Tibial nerve (tissue), 4 donors: ENCODE data around the gene SLC36A3. TPM values are rescaled to one million over a fixed set of nuclear protein-coding genes. Genes with fewer than 3 reads are reported as not detected.

Experiments
- DNase-seq, 2 donors: peaks; one replicate each; pipeline ENCODE4 v3.0.0-alpha.2; 2019; ENCODE audit warnings: low spot score in 2 of 2
- H3K27ac ChIP-seq, 4 donors: fragments of 200-600 bp; sonication (generic) in 3 of 4; one replicate each; pipeline ENCODE4 v1.5.1; 2017 to 2019; ENCODE audit warnings: mild to moderate bottlenecking in 1 of 4
- H3K27me3 ChIP-seq, 2 donors: fragments of 200-600 bp; sonication (generic) in 1 of 2; one replicate each; pipeline versions ENCODE4 v1.5.1 to v1.6.0; 2017 to 2019
- H3K36me3 ChIP-seq, 3 donors: fragments of 200-600 bp; sonication (generic); one replicate each; pipeline ENCODE4 v1.5.1; 2018 to 2019
- H3K4me1 ChIP-seq, 4 donors: fragments of 200-600 bp; sonication (generic) in 3 of 4; one replicate each; pipeline ENCODE4 v1.5.1; 2017 to 2019
- H3K4me3 ChIP-seq, 4 donors: fragments of 200-600 bp; sonication (generic) in 3 of 4; one replicate each; pipeline ENCODE4 v1.5.1; 2017 to 2019; ENCODE audit warnings: mild to moderate bottlenecking in 1 of 4, moderate library complexity in 1 of 4
- H3K9me3 ChIP-seq, 4 donors: fragments of 200-600 bp; sonication (generic) in 3 of 4; one replicate each; pipeline ENCODE4 v1.5.1; 2017 to 2019
- EP300 ChIP-seq, 2 donors: sonication (generic); formaldehyde crosslinking; IDR thresholded peaks; one replicate each; pipeline ENCODE4 v1.6.1; 2017; ENCODE audit warnings: antibody characterized with exemption in 2 of 2, mild to moderate bottlenecking in 1 of 2
- POLR2A ChIP-seq, 2 donors: fragments of 450-650 bp; IDR thresholded peaks; one replicate each; pipeline ENCODE4 v1.6.1; 2017; ENCODE audit warnings: antibody characterized with exemption in 2 of 2, mild to moderate bottlenecking in 2 of 2, moderate library complexity in 2 of 2
- WGBS, 2 donors: methylation state at CpG; one replicate each; pipeline ENCODE4 v1.1.5; 2018; 5-methylcytosine and 5-hydroxymethylcytosine counted together
- total RNA-seq, 4 donors: library from RNA; depleted of rRNA; stranded (reverse); fragments of >200 nt; gene quantifications; one replicate each; pipeline ENCODE4 v1.1.0, GENCODE V29; 2016
- TF ChIP-seq, protein P1 (sequence below), 5 experiments: fragments of 200-600 bp in 3 of 5; fragments of 450-650 bp in 2 of 5; sonication (generic) in 3 of 5; IDR thresholded peaks; one replicate each; pipeline ENCODE4 v1.5.1; 2016 to 2019; ENCODE audit warnings: antibody characterized with exemption in 5 of 5, mild to moderate bottlenecking in 3 of 5, moderate library complexity in 2 of 5

The SLC36A3 gene
- total RNA-seq, 4 donors from 2014 or later: not detected

DNA sequence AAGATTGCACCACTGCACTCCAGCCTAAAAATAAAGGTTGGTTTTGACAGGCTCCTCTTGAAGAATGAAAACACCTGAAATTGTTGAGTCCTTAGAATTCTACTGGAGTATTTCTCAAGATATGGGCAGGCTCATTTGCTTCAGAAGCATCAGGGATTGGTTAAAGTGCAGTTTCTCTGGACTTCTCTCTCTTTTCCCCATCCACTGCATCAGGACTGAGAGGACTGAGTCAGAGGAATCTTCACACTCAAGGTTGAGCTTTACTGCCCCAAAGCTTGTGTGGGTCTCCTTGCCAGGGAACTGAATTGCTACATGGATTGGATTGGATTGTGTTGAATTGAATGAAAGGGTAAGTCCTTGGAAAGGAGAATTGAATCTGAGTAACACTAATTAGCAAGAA, 72.2 kb downstream of the SLC36A3 start:
- Histone ChIP-seq H3K27ac (no peak overlapping the region), H3K36me3 (no peaks in the 10 kb centered on the region), H3K27me3 (no peaks in the 10 kb centered on the region), H3K9me3 (no peaks in the 10 kb centered on the region), H3K4me3 (no peak overlapping the region), H3K4me1 (peaks cover 0 to 15% (median 7%) of the 10 kb centered on the region in 4 donors)
- no peak for DNase-seq
- TF ChIP-seq, protein P1, sequence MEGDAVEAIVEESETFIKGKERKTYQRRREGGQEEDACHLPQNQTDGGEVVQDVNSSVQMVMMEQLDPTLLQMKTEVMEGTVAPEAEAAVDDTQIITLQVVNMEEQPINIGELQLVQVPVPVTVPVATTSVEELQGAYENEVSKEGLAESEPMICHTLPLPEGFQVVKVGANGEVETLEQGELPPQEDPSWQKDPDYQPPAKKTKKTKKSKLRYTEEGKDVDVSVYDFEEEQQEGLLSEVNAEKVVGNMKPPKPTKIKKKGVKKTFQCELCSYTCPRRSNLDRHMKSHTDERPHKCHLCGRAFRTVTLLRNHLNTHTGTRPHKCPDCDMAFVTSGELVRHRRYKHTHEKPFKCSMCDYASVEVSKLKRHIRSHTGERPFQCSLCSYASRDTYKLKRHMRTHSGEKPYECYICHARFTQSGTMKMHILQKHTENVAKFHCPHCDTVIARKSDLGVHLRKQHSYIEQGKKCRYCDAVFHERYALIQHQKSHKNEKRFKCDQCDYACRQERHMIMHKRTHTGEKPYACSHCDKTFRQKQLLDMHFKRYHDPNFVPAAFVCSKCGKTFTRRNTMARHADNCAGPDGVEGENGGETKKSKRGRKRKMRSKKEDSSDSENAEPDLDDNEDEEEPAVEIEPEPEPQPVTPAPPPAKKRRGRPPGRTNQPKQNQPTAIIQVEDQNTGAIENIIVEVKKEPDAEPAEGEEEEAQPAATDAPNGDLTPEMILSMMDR (IDR thresholded peaks at IDR 0.05): no peak
- TF ChIP-seq EP300 (IDR thresholded peaks at IDR 0.05): no peak
- no peak for TF ChIP-seq POLR2A (IDR thresholded peaks at IDR 0.05)

- H3K27ac ChIP-seq: peak overlapping the region in 1 of 4 donors; percentile 12
- no peak for DNase-seq
- H3K9me3 ChIP-seq: no peaks in the 10 kb centered on the region
- no peak overlapping the region for H3K4me3 ChIP-seq
- H3K36me3 ChIP-seq: no peaks in the 10 kb centered on the region
- TF ChIP-seq, protein P1 (IDR thresholded peaks at IDR 0.05): no peak
- TF ChIP-seq POLR2A (IDR thresholded peaks at IDR 0.05): no peak
- peak in 1 of 2 donors; percentile 31 for TF ChIP-seq EP300 (IDR thresholded peaks at IDR 0.05)
- 57 to 64% methylated on average over 6 of the region's 6 CpGs for WGBS, 2 donors
- no peaks in the 10 kb centered on the region for H3K27me3 ChIP-seq
- peaks cover 0 to 13% (median 5%) of the 10 kb centered on the region in 4 donors for H3K4me1 ChIP-seq
These were observed 73.4 kb downstream of the SLC36A3 start for GRCh38 chr5:151230048-151230680.

- Histone ChIP-seq H3K9me3 (no peaks in the 10 kb centered on the region), H3K27ac (no peak overlapping the region), H3K4me1 (peaks cover 0 to 10% (median 4%) of the 10 kb centered on the region in 4 donors), H3K27me3 (no peaks in the 10 kb centered on the region), H3K4me3 (no peak overlapping the region), H3K36me3 (no peaks in the 10 kb centered on the region)
- TF ChIP-seq, protein P1 (IDR thresholded peaks at IDR 0.05): no peak
- 70 to 82% methylated on average over 2 of the region's 2 CpGs for WGBS, 2 donors
- no peak for DNase-seq
These were observed 74.6 kb downstream of the SLC36A3 start for GRCh38 chr5:151228986-151229385.

- Histone ChIP-seq H3K27ac (no peak overlapping the region), H3K4me3 (no peak overlapping the region), H3K4me1 (peaks cover 0 to 14% (median 5%) of the 10 kb centered on the region in 4 donors), H3K27me3 (no peaks in the 10 kb centered on the region), H3K36me3 (no peaks in the 10 kb centered on the region), H3K9me3 (no peaks in the 10 kb centered on the region)
- TF ChIP-seq EP300 (IDR thresholded peaks at IDR 0.05): no peak
- TF ChIP-seq, protein P1 (IDR thresholded peaks at IDR 0.05): no peak
- no peak for TF ChIP-seq POLR2A (IDR thresholded peaks at IDR 0.05)
- DNase-seq: no peak
- WGBS, 2 donors: 61 to 79% methylated on average over 5 of the region's 6 CpGs
These were observed 75.6 kb downstream of the SLC36A3 start for GRCh38 chr5:151227918-151228447.

Other genes starting within 250 kb of the SLC36A3 start
- gene TNIP1, start 222.7 kb downstream of the SLC36A3 start, total RNA-seq: 100 to 1,000 TPM in 1 of 4 donors, 10 to 100 TPM in 3; 91.2 to 108 (median 94.3) TPM
- 100 to 1,000 TPM; 168 to 282 (median 181) TPM for gene ANXA6, start 146.0 kb downstream of the SLC36A3 start, total RNA-seq
- gene CCDC69, start 79.7 kb downstream of the SLC36A3 start, total RNA-seq: 100 to 1,000 TPM in 3 of 4 donors, 10 to 100 TPM in 1; 95.6 to 201 (median 112) TPM
- 10 to 100 TPM; 30.3 to 37.5 (median 33.7) TPM for gene GM2A, start 50.6 kb downstream of the SLC36A3 start, total RNA-seq
- gene SLC36A2, start 43.8 kb upstream of the SLC36A3 start, total RNA-seq: 10 to 100 TPM in 2 of 4 donors, 1 to 10 TPM in 2; 7.5 to 22.9 (median 10.6) TPM
- gene SLC36A1, start 143.8 kb upstream of the SLC36A3 start, total RNA-seq: 10 to 100 TPM; 16.8 to 24.9 (median 22.4) TPM